ENCODE measurements around the gene LLGL2.

GRCh38 chr17:75540923-75541503, 15.5 kb downstream of the LLGL2 start:
- TF ChIP-seq CTCF (IDR thresholded peaks at IDR 0.05) = no peak
- no peak for TF ChIP-seq POLR2A (IDR thresholded peaks at IDR 0.05)

Measured in upper lobe of left lung (tissue), 4 donors.